ENCODE measurements around the gene TMEM175. TPM values are rescaled to one million over a fixed set of nuclear protein-coding genes. Genes with fewer than 3 reads are reported as not detected.

The TMEM175 gene
- total and polyA plus RNA-seq, 7 donors = 4.6 to 42.6 (median 30.5) TPM

DNA sequence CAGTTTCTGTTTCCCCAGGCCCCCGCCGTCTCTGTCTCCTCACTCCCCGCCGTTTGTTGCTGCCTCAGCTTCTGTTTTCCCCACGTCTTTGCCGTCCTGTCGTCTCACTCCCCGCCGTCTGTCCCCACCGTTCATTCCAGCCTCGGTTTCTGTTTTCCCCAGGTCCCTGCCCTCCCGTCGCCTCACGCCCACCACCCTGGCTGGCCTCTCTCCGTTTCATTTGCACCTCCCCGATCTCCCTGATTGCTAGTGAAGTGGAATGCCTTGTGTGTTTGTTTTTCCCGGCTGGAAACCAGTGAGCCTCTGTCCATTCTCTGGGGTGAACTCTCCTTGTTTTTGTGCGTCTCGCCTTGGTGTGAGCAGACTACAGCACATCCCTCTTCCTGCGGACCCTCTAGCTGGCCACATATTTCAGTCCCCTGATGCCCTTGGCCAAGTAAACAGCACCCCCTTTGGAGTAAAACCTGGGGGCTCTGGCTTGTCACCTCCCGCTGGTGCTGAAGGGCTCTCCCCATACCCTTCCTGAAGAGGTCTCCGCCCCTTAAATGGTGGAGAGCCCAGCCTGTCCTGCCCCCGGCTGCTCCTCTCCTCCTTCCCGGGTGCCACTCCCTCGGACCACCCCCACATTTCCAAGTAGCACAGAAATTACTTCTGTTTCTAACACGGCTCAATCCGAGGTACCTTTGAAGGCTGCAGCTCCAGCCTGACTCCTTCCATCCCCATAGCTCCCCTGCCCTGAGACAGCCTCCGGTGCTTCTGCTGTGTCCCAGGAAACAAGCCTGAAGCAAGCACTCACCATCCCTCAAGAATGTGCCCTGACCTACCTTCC, 13.2 kb downstream of the TMEM175 start:
- Histone ChIP-seq H3K27me3 (no peaks in the 10 kb centered on the region), H3K4me1 (peaks cover 0 to 8% (median 3%) of the 10 kb centered on the region in 4 donors), H3K27ac (no peak overlapping the region), H3K4me3 (no peak overlapping the region), H3K9me3 (no peaks in the 10 kb centered on the region), H3K36me3 (no peaks in the 10 kb centered on the region)
- no peak for DNase-seq
- no peak for TF ChIP-seq POLR2AphosphoS5 (IDR thresholded peaks at IDR 0.05)
- TF ChIP-seq CTCF (IDR thresholded peaks at IDR 0.05) = no peak
- no peak for TF ChIP-seq POLR2A (IDR thresholded peaks at IDR 0.05)
- no peak for TF ChIP-seq EP300 (IDR thresholded peaks at IDR 0.05)
- intact Hi-C loops (cut with DNase I) = no loop called here
- 66 to 83% methylated on average over 28 of the region's 28 CpGs for WGBS, 2 donors

GRCh38 chr4:946103-946450, 13.8 kb downstream of the TMEM175 start:
- Histone ChIP-seq H3K27ac (no peak overlapping the region), H3K9me3 (no peaks in the 10 kb centered on the region), H3K4me3 (no peak overlapping the region), H3K4me1 (peaks cover 0 to 8% (median 3%) of the 10 kb centered on the region in 4 donors), H3K27me3 (no peaks in the 10 kb centered on the region), H3K36me3 (peaks cover 0 to under 1% (median 0%) of the 10 kb centered on the region in 4 donors)
- intact Hi-C loops (cut with DNase I) = no loop called here
- WGBS, 2 donors = 80 to 86% methylated on average over 9 of the region's 9 CpGs
- TF ChIP-seq POLR2AphosphoS5 (IDR thresholded peaks at IDR 0.05) (no peak), POLR2A (IDR thresholded peaks at IDR 0.05) (no peak), CTCF (IDR thresholded peaks at IDR 0.05) (no peak), EP300 (IDR thresholded peaks at IDR 0.05) (no peak)
- no peak for DNase-seq

GRCh38 chr4:946517-947471, 14.5 kb downstream of the TMEM175 start:
- H3K27ac ChIP-seq = no peak overlapping the region
- no peak for DNase-seq
- H3K9me3 ChIP-seq = no peaks in the 10 kb centered on the region
- intact Hi-C loops (cut with DNase I) = no loop called here
- peak overlapping the region in 1 of 4 donors; percentile 8 for H3K4me3 ChIP-seq
- peaks cover 0 to 8% (median 0%) of the 10 kb centered on the region in 4 donors for H3K36me3 ChIP-seq
- H3K4me1 ChIP-seq = peaks cover 0 to 8% (median 3%) of the 10 kb centered on the region in 4 donors
- 76 to 88% methylated on average over 62 of the region's 62 CpGs for WGBS, 2 donors
- TF ChIP-seq EP300 (IDR thresholded peaks at IDR 0.05) (no peak), CTCF (IDR thresholded peaks at IDR 0.05) (no peak), POLR2A (IDR thresholded peaks at IDR 0.05) (no peak), POLR2AphosphoS5 (IDR thresholded peaks at IDR 0.05) (no peak)
- H3K27me3 ChIP-seq = no peaks in the 10 kb centered on the region

DNA sequence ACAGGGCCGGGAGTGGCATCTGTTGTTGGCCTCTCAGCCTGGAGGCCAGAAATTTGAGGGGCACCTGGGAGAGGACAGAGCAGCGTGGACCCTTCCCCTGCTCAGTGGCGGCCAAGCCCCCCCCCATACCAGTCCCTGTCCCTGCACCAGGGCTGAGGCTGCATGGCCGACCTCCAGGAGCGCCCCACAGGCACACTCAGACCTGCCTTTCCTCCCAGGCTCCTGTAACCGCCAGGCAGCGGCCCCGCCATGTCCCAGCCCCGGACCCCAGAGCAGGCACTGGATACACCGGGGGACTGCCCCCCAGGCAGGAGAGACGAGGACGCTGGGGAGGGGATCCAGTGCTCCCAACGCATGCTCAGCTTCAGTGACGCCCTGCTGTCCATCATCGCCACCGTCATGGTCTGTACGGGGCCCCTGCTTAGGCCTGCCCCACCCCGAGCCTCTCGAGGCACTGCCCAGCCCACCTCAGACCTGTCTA, 15.3 kb downstream of the TMEM175 start:
- TF ChIP-seq POLR2A (IDR thresholded peaks at IDR 0.05) (no peak), EP300 (IDR thresholded peaks at IDR 0.05) (no peak), POLR2AphosphoS5 (IDR thresholded peaks at IDR 0.05) (no peak), CTCF (IDR thresholded peaks at IDR 0.05) (no peak)
- H3K36me3 ChIP-seq = peaks cover 0 to 11% (median 0%) of the 10 kb centered on the region in 4 donors
- intact Hi-C loops (cut with DNase I) = no loop called here
- H3K4me1 ChIP-seq = peaks cover 0 to 8% (median 3%) of the 10 kb centered on the region in 4 donors
- H3K4me3 ChIP-seq = no peak overlapping the region
- DNase-seq = peak; percentile 46
- no peaks in the 10 kb centered on the region for H3K27me3 ChIP-seq
- H3K9me3 ChIP-seq = no peaks in the 10 kb centered on the region
- 92% methylated on average over 19 of the region's 19 CpGs for WGBS, 2 donors
- H3K27ac ChIP-seq = no peak overlapping the region
